Activated T-helper 1 cell treated with anti-CD3 and anti-CD28 coated beads, Interleukin-2, amount 50 U/mL, for 16 hours (primary cell): ENCODE data around the gene GRID2IP.
"Not testable (repeated sequence)": the region's sequence is repeated elsewhere in the genome, so short reads cannot be mapped to it uniquely, and the experiment has no call there.

Experiments used
- DNase-seq, 2 donors: peaks; one replicate each; pipeline ENCODE4 v3.0.0-alpha.2; 2020; ENCODE audit warnings: low read depth in 1 of 2, low spot score in 1 of 2

GRID2IP gene

GRCh38 chr7:6450591-6450990 is 100.7 kb downstream of the GRID2IP start:
- DNase-seq = not testable (repeated sequence)

- DNase-seq = not testable (repeated sequence)
Observed at GRCh38 chr7:6449884-6450283, 101.4 kb downstream of the GRID2IP start.

- DNase-seq = no peak
Observed at GRCh38 chr7:6448943-6449543, 102.2 kb downstream of the GRID2IP start.

- DNase-seq = peak; percentile 94 to 95
Observed at GRCh38 chr7:6447581-6448199, 103.6 kb downstream of the GRID2IP start, which contains the start of gene DAGLB. Gene DAGLB (minus strand): TSS chr7:6447954. CDS start chr7:6447842, 112 bp downstream.
